H1 (cell line): ENCODE results near the gene DYRK1B. TPM values are rescaled to one million over a fixed set of nuclear protein-coding genes. Genes with fewer than 3 reads are reported as not detected.

Source experiments
- CTCF ChIA-PET: fragments of 300-600 bp; sonication (Branson Sonifier 250); formaldehyde crosslinking; loops from one replicate; lab custom pipeline; 2021; ENCODE audit not compliant: partially characterized antibody; lab: Charles Lee
- POLR2A ChIA-PET: fragments of 300-600 bp; sonication (Branson Sonifier 250); formaldehyde crosslinking; loops from one replicate; lab custom pipeline; 2021; ENCODE audit warnings: inconsistent platforms; ENCODE audit not compliant: partially characterized antibody; lab: Charles Lee
- DNase-seq, 2 experiments: peaks; one replicate each; pipeline versions ENCODE4 v3.0.0 to v3.0.0-alpha.2; 2010 to 2022; ENCODE audit warnings: low spot score in 2 of 2, low read depth in 1 of 2, mixed read lengths in 1 of 2
- FAIRE-seq: peaks from 2 replicates; lab custom pipeline; 2011; peaks lifted over from hg19 to GRCh38; lab: Jason Lieb, UNC
- H2AFZ ChIP-seq: 2 replicates; pipeline ENCODE4 v1.8.1; 2012; ENCODE audit warnings: low read length, inconsistent platforms
- H2AK5ac ChIP-seq: 2 replicates; pipeline ENCODE4 v1.6.1; 2013; ENCODE audit warnings: low read depth, low read length
- H2BK120ac ChIP-seq: replicated peaks from 2 replicates; pipeline ENCODE3; 2013; ENCODE audit warnings: low read depth, low read length, inconsistent platforms
- H2BK12ac ChIP-seq: 2 replicates; pipeline ENCODE4 v1.6.1; 2013; ENCODE audit warnings: low read depth, low read length
- H2BK15ac ChIP-seq: 2 replicates; pipeline ENCODE4 v1.6.1; 2013; ENCODE audit warnings: low read length
- H2BK20ac ChIP-seq: 2 replicates; pipeline ENCODE4 v1.6.1; 2013; ENCODE audit warnings: low read length
- H2BK5ac ChIP-seq: 2 replicates; pipeline ENCODE4 v1.6.1; 2013; ENCODE audit warnings: low read depth, low read length
- H3K14ac ChIP-seq: 2 replicates; pipeline ENCODE4 v1.6.1; 2013; ENCODE audit warnings: inconsistent platforms; ENCODE audit not compliant: insufficient read length
- H3K18ac ChIP-seq: 2 replicates; pipeline ENCODE4 v1.6.1; 2013; ENCODE audit warnings: low read length; ENCODE audit errors: extremely low read depth
- H3K23ac ChIP-seq: 2 replicates; pipeline ENCODE4 v1.6.1; 2013; ENCODE audit warnings: inconsistent platforms; ENCODE audit not compliant: insufficient read length
- H3K23me2 ChIP-seq: 2 replicates; pipeline ENCODE4 v1.6.1; 2013; ENCODE audit warnings: low read depth, low read length
- H3K27ac ChIP-seq: 2 replicates; pipeline ENCODE4 v1.6.1; 2011; ENCODE audit warnings: low read depth, low read length, inconsistent platforms
- H3K27me3 ChIP-seq, 4 experiments: replicated peaks in 1 of 4; 1 replicate in 1 of 4; 2 replicates in 3 of 4; pipeline versions ENCODE4 v1.6.1 to v1.8.1; 2011 to 2013; ENCODE audit warnings: low read length in 3 of 4, mild to moderate bottlenecking in 3 of 4, inconsistent platforms in 2 of 4, mixed read lengths in 2 of 4, moderate library complexity in 1 of 4; ENCODE audit not compliant: control insufficient read depth in 3 of 4, insufficient read depth in 3 of 4; ENCODE audit errors: extremely low read depth in 1 of 4
- H3K36me3 ChIP-seq, 4 experiments: 2 replicates each; pipeline versions ENCODE4 v1.6.1 to v1.8.1; 2011 to 2013; ENCODE audit warnings: mild to moderate bottlenecking in 4 of 4, low read length in 3 of 4, moderate library complexity in 2 of 4, control low read depth in 1 of 4, inconsistent platforms in 1 of 4; ENCODE audit not compliant: insufficient read depth in 4 of 4, control insufficient read depth in 2 of 4
- H3K4ac ChIP-seq: replicated peaks from 2 replicates; pipeline ENCODE3; 2013; ENCODE audit warnings: low read length, low read depth, mixed read lengths, inconsistent platforms; ENCODE audit not compliant: insufficient read length
- H3K4me1 ChIP-seq, 4 experiments: replicated peaks in 1 of 4; 1 replicate in 1 of 4; 2 replicates in 3 of 4; pipeline versions ENCODE4 v1.6.1 to v1.8.1; 2011 to 2013; ENCODE audit warnings: low read length in 3 of 4, inconsistent platforms in 2 of 4, mixed read lengths in 1 of 4; ENCODE audit not compliant: insufficient read depth in 4 of 4, control insufficient read depth in 3 of 4
- H3K4me2 ChIP-seq, 2 experiments: 2 replicates each; pipeline versions ENCODE4 v1.6.1 to v1.8.1; 2011 to 2013; ENCODE audit warnings: low read depth in 2 of 2, low read length in 2 of 2, control low read depth in 1 of 2, inconsistent platforms in 1 of 2, mild to moderate bottlenecking in 1 of 2; ENCODE audit not compliant: insufficient read depth in 1 of 2
- H3K4me3 ChIP-seq, 4 experiments: fragments of 200-600, 300-600 bp in 1 of 4; sonication (generic), shearing (Covaris generic), sonication (Bioruptor Twin) in 1 of 4; 2 replicates each; pipeline versions ENCODE4 v1.5.1 to v1.8.1; 2011 to 2016; ENCODE audit warnings: low read length in 4 of 4, low read depth in 3 of 4, control low read depth in 2 of 4, inconsistent platforms in 2 of 4, mild to moderate bottlenecking in 2 of 4, mixed read lengths in 1 of 4, moderate library complexity in 1 of 4; ENCODE audit not compliant: insufficient read depth in 2 of 4; ENCODE audit errors: extremely low read depth in 1 of 4
- H3K56ac ChIP-seq: replicated peaks from 2 replicates; pipeline ENCODE3; 2013; ENCODE audit warnings: low read depth, mild to moderate bottlenecking, mixed read lengths, low read length, inconsistent platforms; ENCODE audit not compliant: insufficient read length
- H3K79me1 ChIP-seq: 2 replicates; pipeline ENCODE4 v1.6.1; 2013; ENCODE audit warnings: low read depth, low read length, control low read depth
- H3K79me2 ChIP-seq, 2 experiments: 2 replicates each; pipeline versions ENCODE4 v1.6.1 to v1.8.1; 2012 to 2013; ENCODE audit warnings: low read length in 2 of 2, mild to moderate bottlenecking in 2 of 2, inconsistent platforms in 1 of 2; ENCODE audit not compliant: insufficient read depth in 2 of 2, control insufficient read depth in 1 of 2
- H3K9ac ChIP-seq, 4 experiments: replicated peaks in 1 of 4; 1 replicate in 1 of 4; 2 replicates in 3 of 4; pipeline versions ENCODE4 v1.6.1 to v1.8.1; 2011 to 2013; ENCODE audit warnings: low read depth in 3 of 4, low read length in 3 of 4, control low read depth in 2 of 4, mild to moderate bottlenecking in 2 of 4, moderate library complexity in 2 of 4, inconsistent platforms in 1 of 4; ENCODE audit errors: extremely low read depth in 1 of 4
- H3K9me3 ChIP-seq, 2 experiments: 2 replicates each; pipeline versions ENCODE4 v1.6.1 to v1.8.1; 2012 to 2013; ENCODE audit warnings: mild to moderate bottlenecking in 2 of 2, moderate library complexity in 2 of 2, control low read depth in 1 of 2, inconsistent platforms in 1 of 2, low read depth in 1 of 2, low read length in 1 of 2, mixed read lengths in 1 of 2; ENCODE audit not compliant: insufficient read depth in 2 of 2
- H4K20me1 ChIP-seq, 2 experiments: replicated peaks in 1 of 2; 2 replicates each; pipeline versions ENCODE3 to v1.8.1; 2011 to 2013; ENCODE audit warnings: inconsistent platforms in 2 of 2, low read length in 2 of 2, mild to moderate bottlenecking in 1 of 2; ENCODE audit not compliant: insufficient read depth in 2 of 2, control insufficient read depth in 1 of 2
- H4K5ac ChIP-seq: 2 replicates; pipeline ENCODE4 v1.6.1; 2013; ENCODE audit warnings: low read length, low read depth, mixed read lengths, inconsistent platforms; ENCODE audit not compliant: insufficient read length
- H4K8ac ChIP-seq: 2 replicates; pipeline ENCODE4 v1.8.0; 2013; ENCODE audit warnings: mild to moderate bottlenecking, moderate library complexity, low read length, inconsistent platforms; ENCODE audit not compliant: insufficient read depth; ENCODE audit errors: extremely low read depth
- H4K91ac ChIP-seq: replicated peaks from 2 replicates; pipeline ENCODE3; 2013; ENCODE audit warnings: low read length, mixed read lengths, inconsistent platforms; ENCODE audit not compliant: insufficient read length
- KDM1A ChIP-seq: fragments of 200-600, 300-600 bp; sonication (generic); IDR thresholded peaks from 2 replicates; pipeline ENCODE4 v1.7.1; 2016; ENCODE audit warnings: mild to moderate bottlenecking, low read length, borderline replicate concordance
- MAFK ChIP-seq: IDR thresholded peaks from 2 replicates; pipeline ENCODE4 v1.6.1; 2012; ENCODE audit warnings: low read depth, mild to moderate bottlenecking, improper control_type of control experiment, low read length
- SP4 ChIP-seq: IDR thresholded peaks from 2 replicates; pipeline ENCODE4 v1.6.1; 2012; ENCODE audit warnings: low read length, inconsistent platforms
- WGBS, 2 experiments: shearing (Covaris generic) in 1 of 2; methylation state at CpG; one replicate each; pipeline versions ENCODE4 v1.1.6 to v1.1.7; 2013 to 2015; ENCODE audit warnings: low lambda C conversion rate in 2 of 2, mixed read lengths in 2 of 2, inconsistent platforms in 1 of 2, low coverage in 1 of 2, missing lambda C conversion rate in 1 of 2; ENCODE audit not compliant: insufficient replicate concordance in 2 of 2, insufficient coverage in 1 of 2, insufficient read length in 1 of 2; ENCODE audit errors: extremely low coverage in 1 of 2, missing lambda C conversion rate in 1 of 2; 5-methylcytosine and 5-hydroxymethylcytosine counted together
- polyA plus RNA-seq, 7 experiments: library from polyadenylated mRNA; depleted of rRNA in 3 of 7; stranded (reverse) in 5 of 7; unstranded in 2 of 7; fragments of >200 nt in 5 of 7; fragments of 200-250 nt in 2 of 7; gene quantifications; 1 replicate in 5 of 7; 2 replicates in 1 of 7; 4 replicates in 1 of 7; pipeline versions ENCODE4 v1.2.1 to v1.2.3, GENCODE V29; 2011 to 2013; ENCODE audit warnings: missing spikeins in 2 of 7, mixed read lengths in 2 of 7
- total RNA-seq: library from RNA; stranded (reverse); fragmentation: NEBNext Ultra II Directional; extraction: Animal tissue kit (Norgen Biotek cat#: 25700); gene quantifications from 2 replicates; pipeline ENCODE4 v1.2.1, GENCODE V29; 2021

DYRK1B gene
- total and polyA plus RNA-seq, 2 of the 8 experiments (the other 6 are each of a cell fraction or from before 2014, with no cell fraction given): 6.9 to 14.8 TPM

- H2BK20ac ChIP-seq: no peak overlapping the region
- H3K4me1 ChIP-seq: peaks cover 0 to 6% (median 4%) of the 10 kb centered on the region in 4 experiments; a peak in 4 of 7 replicates
- CTCF ChIA-PET: interaction anchor here (1.5 kb wide), 1 partner anchor 24 kb away, joined by 4 read pairs; no protein-coding TSS in a partner anchor
- no peaks in the 10 kb centered on the region for H3K27me3 ChIP-seq
- no peaks in the 10 kb centered on the region for H3K79me1 ChIP-seq
- H3K23ac ChIP-seq: no peak overlapping the region
- TF ChIP-seq SP4 (no peak), MAFK (no peak), KDM1A (no peak)
- no peak overlapping the region for H2BK120ac ChIP-seq
- H3K9ac ChIP-seq: no peak overlapping the region
- H3K23me2 ChIP-seq: no peaks in the 10 kb centered on the region; the same call in 1 of the 2 replicates
- H3K4ac ChIP-seq: no peak overlapping the region
- DNase-seq (no peak), FAIRE-seq (no peak)
- no peak overlapping the region for H2BK5ac ChIP-seq
- H3K4me3 ChIP-seq: no peak overlapping the region
- H2AFZ ChIP-seq: no peak overlapping the region
- POLR2A ChIA-PET: interaction anchor here (1.1 to 1.4 kb wide), 4 partner anchors 13 to 33 kb away, joined by 3 to 4 read pairs (median 4); partner anchors contain the start of genes DYRK1B and FBL
- no peak overlapping the region for H4K91ac ChIP-seq
- no peaks in the 10 kb centered on the region for H3K36me3 ChIP-seq
- no peak overlapping the region for H3K27ac ChIP-seq
- H2BK12ac ChIP-seq: no peak overlapping the region
- 92% methylated on average over 2 of the region's 2 CpGs; no CpG with 5 or more reads in 1 of the 2 experiments for WGBS, 2 experiments
- no peak overlapping the region for H4K8ac ChIP-seq
- no peaks in the 10 kb centered on the region for H3K9me3 ChIP-seq
- no peak overlapping the region for H4K5ac ChIP-seq
- no peak overlapping the region for H2AK5ac ChIP-seq
- H3K14ac ChIP-seq: no peak overlapping the region
- H3K4me2 ChIP-seq: no peak overlapping the region
- no peak overlapping the region for H2BK15ac ChIP-seq
- no peak overlapping the region for H3K18ac ChIP-seq
- no peak overlapping the region for H3K56ac ChIP-seq
- no peaks in the 10 kb centered on the region for H3K79me2 ChIP-seq
- H4K20me1 ChIP-seq: no peaks in the 10 kb centered on the region
Observed at GRCh38 chr19:39867133-39867532, 33.2 kb upstream of the DYRK1B start.
